ENCODE results near the gene MRM2.

The MRM2 gene

DNA sequence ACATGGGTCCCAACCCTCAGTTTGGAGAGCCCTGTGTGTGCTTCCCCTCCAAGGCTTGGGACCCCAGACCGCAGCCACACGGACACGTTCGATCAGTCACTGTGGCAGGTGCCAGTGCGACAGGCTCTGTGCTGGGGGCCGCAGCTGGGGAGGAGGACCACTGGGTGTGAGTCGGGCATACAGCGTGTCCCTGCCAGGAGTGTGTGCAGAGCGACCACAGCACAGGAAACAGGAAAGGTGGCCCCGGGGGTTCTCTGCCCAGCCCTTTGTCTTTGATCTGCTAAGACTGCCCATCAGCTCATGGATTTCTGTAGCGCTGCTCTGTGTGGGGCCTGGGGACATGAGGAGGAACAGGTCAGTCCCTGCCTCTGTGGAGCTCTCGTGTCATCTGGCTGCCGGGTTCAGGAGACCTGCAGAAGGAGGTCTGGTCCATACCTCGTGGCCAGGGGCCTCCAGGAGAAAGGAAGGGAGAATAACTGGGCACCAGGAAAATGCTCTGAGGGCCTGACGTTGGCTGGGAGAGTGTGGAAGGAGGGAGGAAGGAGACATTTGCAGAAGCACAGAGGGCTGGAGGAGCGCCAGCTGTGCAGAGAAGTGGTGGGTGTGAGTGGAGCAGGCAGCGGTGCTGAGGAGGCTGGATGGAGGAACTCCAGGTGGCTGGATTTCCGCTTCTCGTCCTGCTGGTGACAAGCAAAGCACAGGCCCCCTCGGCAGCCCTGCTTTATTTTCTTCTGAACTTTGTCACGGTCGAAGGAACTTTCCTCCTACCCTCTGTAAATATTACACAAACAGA lies 4.1 kb upstream of the MRM2 start:
- CTCF ChIA-PET = interaction anchor here (0.5 kb wide), 1 partner anchor 327 kb away, joined by 5 read pairs; no protein-coding TSS in a partner anchor
- no peak overlapping the region for H3K27ac ChIP-seq
- DNase-seq (ENCODE audit: low spot score) = no peak
- POLR2A ChIA-PET (ENCODE audit: low non-redundant PET) = no interaction called here
- TF ChIP-seq, protein P1, sequence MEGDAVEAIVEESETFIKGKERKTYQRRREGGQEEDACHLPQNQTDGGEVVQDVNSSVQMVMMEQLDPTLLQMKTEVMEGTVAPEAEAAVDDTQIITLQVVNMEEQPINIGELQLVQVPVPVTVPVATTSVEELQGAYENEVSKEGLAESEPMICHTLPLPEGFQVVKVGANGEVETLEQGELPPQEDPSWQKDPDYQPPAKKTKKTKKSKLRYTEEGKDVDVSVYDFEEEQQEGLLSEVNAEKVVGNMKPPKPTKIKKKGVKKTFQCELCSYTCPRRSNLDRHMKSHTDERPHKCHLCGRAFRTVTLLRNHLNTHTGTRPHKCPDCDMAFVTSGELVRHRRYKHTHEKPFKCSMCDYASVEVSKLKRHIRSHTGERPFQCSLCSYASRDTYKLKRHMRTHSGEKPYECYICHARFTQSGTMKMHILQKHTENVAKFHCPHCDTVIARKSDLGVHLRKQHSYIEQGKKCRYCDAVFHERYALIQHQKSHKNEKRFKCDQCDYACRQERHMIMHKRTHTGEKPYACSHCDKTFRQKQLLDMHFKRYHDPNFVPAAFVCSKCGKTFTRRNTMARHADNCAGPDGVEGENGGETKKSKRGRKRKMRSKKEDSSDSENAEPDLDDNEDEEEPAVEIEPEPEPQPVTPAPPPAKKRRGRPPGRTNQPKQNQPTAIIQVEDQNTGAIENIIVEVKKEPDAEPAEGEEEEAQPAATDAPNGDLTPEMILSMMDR (conservative IDR thresholded peaks at IDR 0.05; ENCODE audit: low read depth) = no peak

DNA sequence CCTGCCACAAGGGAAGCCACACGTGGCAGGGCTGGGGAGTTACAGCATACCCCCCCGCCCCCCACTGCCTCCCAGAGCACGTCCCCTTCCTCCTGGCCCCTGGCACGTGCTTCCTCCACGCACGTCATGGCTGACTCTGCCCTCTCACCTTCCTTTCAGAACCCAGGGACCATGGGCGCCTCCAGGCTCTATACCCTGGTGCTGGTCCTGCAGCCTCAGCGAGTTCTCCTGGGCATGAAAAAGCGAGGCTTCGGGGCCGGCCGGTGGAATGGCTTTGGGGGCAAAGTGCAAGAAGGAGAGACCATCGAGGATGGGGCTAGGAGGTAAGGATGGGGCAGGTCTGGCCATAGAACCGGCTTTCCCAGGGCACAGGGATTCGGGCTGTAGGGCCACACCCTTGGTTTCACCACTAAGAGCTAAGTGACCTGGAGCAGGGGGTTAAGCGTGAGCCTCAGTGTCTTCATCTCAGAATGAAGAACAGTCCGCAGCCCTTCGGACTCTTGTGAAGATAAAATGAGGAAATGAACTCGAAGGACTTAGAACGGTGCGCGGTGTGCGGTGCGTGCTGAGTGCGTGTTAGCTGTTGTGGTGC lies 2.5 kb upstream of the MRM2 start:
- peak overlapping the region; percentile 79; the same call in 1 of the 2 replicates for H3K27ac ChIP-seq
- TF ChIP-seq, protein P1 (conservative IDR thresholded peaks at IDR 0.05; ENCODE audit: low read depth) = no peak
- ChIA-PET POLR2A (ENCODE audit: low non-redundant PET) (no interaction called here), CTCF (no interaction called here)
- DNase-seq (ENCODE audit: low spot score) = no peak

DNA sequence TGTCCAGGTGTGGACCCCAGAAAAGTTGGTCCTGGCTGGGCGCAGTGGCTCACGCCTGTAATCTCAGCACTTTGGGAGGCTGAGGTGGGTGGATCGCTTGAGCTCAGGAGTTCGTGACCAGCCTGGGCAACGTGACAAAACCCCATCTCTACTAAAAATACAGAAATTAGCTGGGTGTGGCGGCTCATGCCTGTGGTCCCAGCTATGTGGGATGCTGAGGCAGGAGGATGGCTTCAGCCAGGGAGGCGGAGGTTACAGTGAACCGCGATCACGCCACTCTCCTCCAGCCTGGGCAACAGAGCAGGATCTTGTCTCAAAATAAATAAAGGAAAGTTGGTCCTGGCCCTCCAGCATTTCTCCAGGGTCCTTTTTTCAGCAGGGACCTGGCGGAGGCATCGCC lies 1.5 kb upstream of the MRM2 start:
- H3K27ac ChIP-seq = peak overlapping the region; percentile 79
- TF ChIP-seq, protein P1 (conservative IDR thresholded peaks at IDR 0.05; ENCODE audit: low read depth) = no peak
- ChIA-PET CTCF (no interaction called here), POLR2A (ENCODE audit: low non-redundant PET) (no interaction called here)
- DNase-seq (ENCODE audit: low spot score) = no peak

DNA sequence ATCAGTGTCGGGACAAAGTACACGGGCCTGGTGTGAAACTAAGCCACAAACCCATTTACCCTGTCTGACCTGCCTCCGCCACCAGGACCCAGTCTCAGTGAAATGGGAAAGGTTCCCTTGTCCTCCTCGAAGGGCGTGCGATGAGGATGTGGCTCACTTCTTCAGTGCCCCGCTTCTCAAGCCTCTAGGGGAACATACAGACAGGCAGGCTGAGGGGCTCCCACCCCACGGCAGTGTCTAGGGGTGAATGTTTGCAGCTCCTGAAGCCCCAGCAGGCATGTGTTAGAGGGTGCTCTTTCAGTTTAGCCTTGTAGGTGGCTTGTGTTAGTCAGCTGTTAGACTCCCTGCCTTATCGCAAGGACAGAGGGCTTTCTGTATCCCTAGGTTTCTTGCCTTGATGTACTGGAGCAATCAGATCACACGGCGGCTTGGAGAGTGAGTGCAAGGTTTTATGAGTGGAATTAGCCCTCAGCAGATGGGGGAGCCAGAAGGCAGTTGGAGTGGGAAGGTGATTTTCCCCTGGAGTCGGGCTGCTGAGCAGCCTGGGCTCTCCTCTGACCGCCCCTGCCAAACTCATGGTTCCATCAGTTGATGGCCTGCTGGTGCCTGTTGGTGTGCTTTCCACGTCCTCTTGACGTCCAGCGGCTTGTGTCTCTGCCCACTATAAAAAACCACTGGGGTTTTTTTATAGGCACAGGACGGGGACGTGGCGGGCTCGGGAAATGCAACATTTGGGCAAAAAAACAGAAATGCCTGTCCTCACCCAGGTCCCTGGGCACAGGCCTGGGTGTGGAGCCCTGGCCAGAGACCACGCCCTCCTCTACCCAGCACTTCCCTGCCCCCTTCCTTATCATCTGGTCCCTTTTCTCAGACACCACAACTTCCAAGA lies 780 bp upstream of the MRM2 start:
- DNase-seq (ENCODE audit: low spot score) = peak; percentile 44
- CTCF ChIA-PET = no interaction called here
- peak overlapping the region; percentile 79 for H3K27ac ChIP-seq

DNA sequence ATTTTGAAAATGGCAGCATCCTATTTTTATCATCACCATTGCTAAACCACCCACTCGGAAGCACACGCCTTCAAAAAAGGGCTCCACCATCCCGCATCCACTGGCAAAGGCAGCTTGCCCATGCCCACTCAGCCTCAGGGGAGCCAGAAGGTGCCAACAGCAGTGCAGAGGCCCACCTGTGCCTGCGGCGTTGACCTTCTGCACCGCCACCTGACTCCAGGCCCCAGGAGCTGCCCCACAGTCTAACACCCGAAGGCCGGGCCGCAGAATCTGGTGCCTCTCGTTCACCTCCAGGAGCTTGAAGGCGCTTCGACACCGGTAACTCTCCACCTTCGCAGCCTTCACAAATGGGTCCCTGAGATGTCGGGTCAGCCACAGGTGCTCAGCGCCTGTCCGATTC lies 2.8 kb downstream of the MRM2 start:
- no peak for DNase-seq (ENCODE audit: low spot score)
- ChIA-PET POLR2A (ENCODE audit: low non-redundant PET) (no interaction called here), CTCF (no interaction called here)
- TF ChIP-seq, protein P1 (conservative IDR thresholded peaks at IDR 0.05; ENCODE audit: low read depth) = no peak
- H3K27ac ChIP-seq = no peak overlapping the region

More for the DNA sequence above, 780 bp upstream of the MRM2 start:
- POLR2A ChIA-PET (ENCODE audit: low non-redundant PET) = no interaction called here
- TF ChIP-seq, protein P1 (conservative IDR thresholded peaks at IDR 0.05; ENCODE audit: low read depth) = no peak

DNA sequence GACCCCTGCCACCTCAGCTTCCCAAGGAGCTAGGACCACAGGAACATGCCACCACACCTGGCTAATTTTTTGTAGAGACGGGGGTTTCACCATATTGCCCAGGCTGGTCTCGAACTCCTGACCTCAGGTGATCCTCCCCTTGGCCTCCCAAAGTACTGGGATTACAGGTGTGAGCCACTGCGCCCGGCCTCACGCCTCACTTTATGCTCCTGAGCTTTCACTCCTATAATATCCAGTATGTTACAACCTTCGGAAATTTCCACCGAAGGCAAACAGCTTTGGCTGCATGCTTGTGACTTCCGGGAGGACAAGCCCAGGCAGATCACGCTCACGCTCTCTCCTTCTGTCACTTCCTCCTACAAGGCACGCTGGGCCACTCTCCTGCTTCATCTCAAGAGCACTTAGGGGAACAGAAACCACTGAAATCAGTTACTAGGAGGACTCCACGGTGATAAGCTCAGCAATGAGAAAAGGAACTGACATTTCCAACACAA lies 4.8 kb downstream of the MRM2 start:
- TF ChIP-seq, protein P1 (conservative IDR thresholded peaks at IDR 0.05; ENCODE audit: low read depth) = no peak
- ChIA-PET POLR2A (ENCODE audit: low non-redundant PET) (no interaction called here), CTCF (no interaction called here)
- DNase-seq (ENCODE audit: low spot score) = no peak
- peak overlapping the region; percentile 68 for H3K27ac ChIP-seq

Measured in RWPE1 (cell line).